ENCODE measurements around the gene PRR16.

- TF ChIP-seq POLR2AphosphoS5 (IDR thresholded peaks at IDR 0.05; ENCODE audit: low read depth, low read length) (no peak), POLR2A (IDR thresholded peaks at IDR 0.05; ENCODE audit: low read depth, low read length) (no peak), SPI1 (IDR thresholded peaks at IDR 0.05; ENCODE audit: low read depth, low read length) (no peak), TAF1 (IDR thresholded peaks at IDR 0.05; ENCODE audit: low read depth, low read length) (no peak)
Measured at GRCh38 chr5:120532835-120533234, 68.7 kb downstream of the PRR16 start.
